CD8-positive, alpha-beta memory T cell (primary cell): ENCODE measurements around the gene PKNOX1. TPM values are rescaled to one million over a fixed set of nuclear protein-coding genes. Genes with fewer than 3 reads are reported as not detected.

Experiments used
- CTCF ChIA-PET: fragments of 350-600 bp; sonication (Branson Sonifier 250); formaldehyde crosslinking; loops from one replicate; lab custom pipeline; 2021; ENCODE audit warnings: antibody characterized with exemption; lab: Charles Lee
- POLR2A ChIA-PET: fragments of 350-600 bp; sonication (Branson Sonifier 250); formaldehyde crosslinking; loops from one replicate; lab custom pipeline; 2021; ENCODE audit warnings: antibody characterized with exemption; lab: Charles Lee
- DNase-seq, 5 donors: peaks; one replicate each; pipeline versions ENCODE4 v3.0.0 to v3.0.0-alpha.2; 2020 to 2022; ENCODE audit warnings: mixed read lengths in 1 of 5
- H3K27ac ChIP-seq: one replicate; pipeline ENCODE4 v1.7.0; 2013; ENCODE audit warnings: low read depth, mild to moderate bottlenecking, low read length, moderate library complexity
- H3K27me3 ChIP-seq: 2 replicates; pipeline ENCODE4 v1.7.0; 2013; ENCODE audit warnings: low read length, mild to moderate bottlenecking; ENCODE audit not compliant: insufficient read depth, poor library complexity, severe bottlenecking
- H3K36me3 ChIP-seq: 2 replicates; pipeline ENCODE4 v1.7.0; 2013; ENCODE audit warnings: mild to moderate bottlenecking, low read length, moderate library complexity; ENCODE audit not compliant: insufficient read depth
- H3K4me1 ChIP-seq: 2 replicates; pipeline ENCODE4 v1.7.0; 2013; ENCODE audit warnings: mild to moderate bottlenecking, low read length, moderate library complexity; ENCODE audit not compliant: insufficient read depth
- H3K4me3 ChIP-seq: 2 replicates; pipeline ENCODE4 v1.7.0; 2013; ENCODE audit warnings: mild to moderate bottlenecking, low read length
- H3K9me3 ChIP-seq: 2 replicates; pipeline ENCODE4 v1.7.0; 2013; ENCODE audit warnings: mild to moderate bottlenecking, low read length
- H3K27ac Mint-ChIP-seq, 8 donors: one replicate each; pipeline ENCODE4 v1.8.0; 2020 to 2021; ENCODE audit warnings: mixed read lengths in 8 of 8, mild to moderate bottlenecking in 6 of 8, inconsistent platforms in 3 of 8, moderate library complexity in 3 of 8
- H3K27me3 Mint-ChIP-seq, 2 donors: one replicate each; pipeline ENCODE4 v1.8.0; 2020 to 2021; ENCODE audit warnings: mixed read lengths in 2 of 2, mild to moderate bottlenecking in 1 of 2, moderate library complexity in 1 of 2
- H3K36me3 Mint-ChIP-seq, 3 donors: one replicate each; pipeline ENCODE4 v1.8.0; 2020 to 2021; ENCODE audit warnings: mixed read lengths in 3 of 3, inconsistent platforms in 1 of 3, mild to moderate bottlenecking in 1 of 3
- H3K4me1 Mint-ChIP-seq, 3 donors: one replicate each; pipeline ENCODE4 v1.8.0; 2020 to 2021; ENCODE audit warnings: mixed read lengths in 3 of 3, inconsistent platforms in 1 of 3, mild to moderate bottlenecking in 1 of 3
- H3K4me3 Mint-ChIP-seq, 7 donors: one replicate each; pipeline ENCODE4 v1.8.0; 2020 to 2021; ENCODE audit warnings: mixed read lengths in 7 of 7, mild to moderate bottlenecking in 6 of 7, moderate library complexity in 4 of 7, inconsistent platforms in 2 of 7
- H3K9me3 Mint-ChIP-seq, 5 donors: one replicate each; pipeline ENCODE4 v1.8.0; 2020 to 2022; ENCODE audit warnings: mixed read lengths in 5 of 5, mild to moderate bottlenecking in 3 of 5, moderate library complexity in 2 of 5, inconsistent platforms in 1 of 5
- polyA plus RNA-seq: library from polyadenylated mRNA; unstranded; fragments of 300-500 nt; fragmentation: Illumina TruSeq; gene quantifications from one replicate; pipeline ENCODE4 v1.2.3, GENCODE V29; 2021
- total RNA-seq, 2 experiments: library from RNA; stranded (reverse); gene quantifications; one replicate each; pipeline ENCODE4 v1.2.3, GENCODE V29; 2021

The PKNOX1 gene
- total and polyA plus RNA-seq, 3 experiments from 2014 or later: 18.6 to 22.9 (median 22.8) TPM

DNA sequence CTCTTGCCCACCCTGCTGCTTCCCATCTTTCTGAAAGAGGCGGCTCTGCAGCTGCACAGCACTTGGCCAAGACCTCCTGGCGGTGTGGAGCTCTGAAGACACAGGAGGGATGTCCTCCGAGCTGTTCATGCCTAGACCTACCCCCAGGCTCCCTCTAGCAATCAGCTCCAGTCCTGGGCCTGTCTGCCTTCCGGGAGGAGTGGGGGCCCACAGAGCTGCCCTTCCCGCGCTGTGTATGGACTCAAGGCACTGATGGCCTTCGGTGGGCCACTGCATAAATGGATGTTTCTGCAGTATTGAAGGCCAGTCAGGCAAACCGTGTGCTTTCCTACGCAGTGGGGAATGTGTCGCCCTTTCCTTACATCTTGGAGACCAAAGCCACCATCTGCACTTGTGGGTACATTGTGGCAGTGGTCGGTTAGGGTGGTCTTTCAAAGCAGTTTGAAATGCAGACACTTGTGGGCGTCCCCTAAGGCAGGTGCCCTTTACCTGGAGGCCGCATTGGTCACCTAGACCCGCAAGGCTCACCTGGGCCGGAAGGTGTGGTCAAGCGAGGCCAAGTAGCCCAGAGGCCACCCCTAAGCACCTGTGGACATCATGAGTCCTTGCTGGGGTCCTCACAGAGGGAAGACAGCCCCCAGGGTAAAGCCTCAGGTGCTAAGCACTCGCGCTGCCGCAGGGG, 912 bp upstream of the PKNOX1 start:
- Histone ChIP-seq H3K9me3 (no peaks in the 10 kb centered on the region), H3K4me3 (peak overlapping the region; percentile 83), H3K36me3 (no peaks in the 10 kb centered on the region), H3K27me3 (no peaks in the 10 kb centered on the region), H3K4me1 (peaks cover 18% of the 10 kb centered on the region), H3K27ac (peak overlapping the region; percentile 88)
- no peaks in the 10 kb centered on the region for H3K27me3 Mint-ChIP-seq
- peaks cover 17 to 32% (median 23%) of the 10 kb centered on the region in 3 donors for H3K4me1 Mint-ChIP-seq
- peak overlapping the region; percentile 61 to 91 (median 82) for H3K4me3 Mint-ChIP-seq
- H3K27ac Mint-ChIP-seq: peak overlapping the region; percentile 76 to 94 (median 87)
- CTCF ChIA-PET: interaction anchor here (1.0 kb wide), 1 partner anchor 8 kb away, joined by 3 read pairs; no protein-coding TSS in a partner anchor
- DNase-seq: peak in 1 of 5 donors; percentile 54
- H3K36me3 Mint-ChIP-seq: peaks cover 0 to 5% (median 0%) of the 10 kb centered on the region in 3 donors
- POLR2A ChIA-PET: interaction anchor here (0.6 to 1.3 kb wide), 7 partner anchors 7 to 1652 kb away, joined by 3 to 13 read pairs (median 3); partner anchors contain the start of gene NDUFV3
- H3K9me3 Mint-ChIP-seq: no peaks in the 10 kb centered on the region

DNA sequence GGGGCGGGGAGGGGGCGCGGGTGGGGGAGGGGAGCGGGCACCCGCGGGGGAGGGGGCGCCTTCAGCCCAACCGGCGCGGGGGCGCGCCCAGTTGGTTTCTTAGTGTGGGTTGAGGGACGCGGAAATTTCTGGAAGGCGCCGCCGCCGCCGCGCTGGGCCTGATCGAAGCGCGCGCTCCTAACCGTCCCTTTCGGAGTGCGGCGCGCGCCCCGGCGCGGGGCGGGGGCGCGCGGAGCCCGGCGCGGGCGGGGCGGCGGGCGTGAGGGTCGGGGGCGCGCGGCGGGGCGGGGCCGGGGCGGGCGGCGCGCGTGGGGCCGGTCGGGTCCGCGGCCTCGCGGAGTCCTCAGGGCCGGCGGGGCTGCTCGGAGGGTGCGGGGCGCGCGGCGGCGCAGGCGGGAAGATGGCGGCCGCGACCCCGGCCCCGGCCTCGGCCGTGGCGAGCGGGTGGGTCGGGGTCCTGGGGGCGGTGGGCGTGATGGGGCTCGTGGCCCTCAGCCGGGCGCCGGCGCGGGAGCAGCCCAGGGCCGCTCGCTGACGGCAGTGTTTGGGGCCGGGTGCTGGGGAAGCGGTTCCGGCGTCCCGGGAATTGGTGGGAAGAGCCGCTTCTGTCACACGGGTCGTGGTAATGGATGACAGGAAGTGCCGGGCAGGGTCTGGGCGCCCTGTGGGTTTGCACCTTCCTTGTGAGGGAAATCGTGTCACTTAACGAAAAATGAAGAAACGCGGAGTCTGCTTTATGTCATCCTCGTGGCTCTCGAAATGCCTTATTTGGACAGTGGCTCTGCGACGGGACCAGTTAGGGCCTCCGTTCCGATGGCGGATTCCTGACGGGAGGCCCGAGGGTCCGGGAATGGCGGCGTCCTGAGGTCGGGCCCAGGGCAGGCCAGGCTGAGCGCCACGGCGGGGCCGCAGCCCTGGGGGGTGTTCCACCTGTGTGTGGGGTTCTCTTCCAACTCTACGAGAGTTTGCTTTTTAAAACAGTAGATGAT, 764 bp downstream of the PKNOX1 start:
- H3K4me3 ChIP-seq: peak overlapping the region; percentile 64
- Mint-ChIP-seq H3K4me1 (peaks cover 17 to 42% (median 27%) of the 10 kb centered on the region in 3 donors), H3K27ac (peak overlapping the region; percentile 87 to 97 (median 94)), H3K36me3 (peaks cover 0 to 11% (median 1%) of the 10 kb centered on the region in 3 donors), H3K9me3 (no peaks in the 10 kb centered on the region), H3K4me3 (peak overlapping the region; percentile 87 to 97 (median 89)), H3K27me3 (no peaks in the 10 kb centered on the region)
- DNase-seq: peak; percentile 35 to 64 (median 54)
- no peaks in the 10 kb centered on the region for H3K9me3 ChIP-seq
- no peaks in the 10 kb centered on the region for H3K36me3 ChIP-seq
- H3K4me1 ChIP-seq: peaks cover 18% of the 10 kb centered on the region
- no peaks in the 10 kb centered on the region for H3K27me3 ChIP-seq
- ChIA-PET POLR2A (interaction anchor here (1.3 kb wide), 1 partner anchor 83 kb away, joined by 13 read pairs; the partner anchor contains the start of gene NDUFV3), CTCF (no interaction called here)
- H3K27ac ChIP-seq: peak overlapping the region; percentile 85

DNA sequence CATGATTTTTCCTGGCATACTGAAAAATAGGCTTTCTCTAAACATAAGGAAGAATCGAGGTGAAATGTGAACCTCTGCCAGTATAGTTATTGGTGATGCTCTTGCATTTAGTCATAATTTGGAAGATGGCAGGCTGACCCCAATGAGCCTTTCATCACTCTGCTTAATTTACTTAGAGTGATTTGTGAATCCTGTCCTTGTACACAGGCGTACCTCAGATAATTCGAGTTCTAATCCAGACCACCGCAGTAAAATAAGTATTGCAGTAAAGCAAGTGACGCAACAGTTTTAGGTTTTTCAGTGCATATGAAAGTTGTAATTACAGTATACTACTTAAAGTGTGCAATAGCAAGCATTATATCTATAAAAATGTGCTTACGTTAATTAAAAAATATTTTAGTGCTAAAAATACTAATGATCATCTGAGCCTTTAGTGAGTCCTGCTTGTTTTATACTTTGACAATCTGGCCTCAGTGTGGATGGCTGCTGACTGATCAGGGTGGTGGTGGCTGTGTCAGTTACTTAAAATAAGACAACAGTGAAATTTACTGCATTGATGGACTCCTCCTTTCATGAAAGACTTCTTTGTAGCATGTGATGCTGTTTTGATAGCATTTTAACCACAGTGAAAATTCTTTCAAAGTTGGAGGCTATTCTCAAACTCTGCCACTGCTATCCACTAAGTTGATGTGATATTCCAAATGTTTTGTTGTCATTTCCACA, 1.7 kb downstream of the PKNOX1 start:
- Histone ChIP-seq H3K36me3 (no peaks in the 10 kb centered on the region), H3K27me3 (no peaks in the 10 kb centered on the region), H3K9me3 (no peaks in the 10 kb centered on the region), H3K4me1 (peaks cover 18% of the 10 kb centered on the region), H3K4me3 (peak overlapping the region; percentile 64), H3K27ac (peak overlapping the region; percentile 85)
- Mint-ChIP-seq H3K27ac (peak overlapping the region; percentile 87 to 96 (median 93)), H3K36me3 (peaks cover 0 to 11% (median 1%) of the 10 kb centered on the region in 3 donors), H3K4me1 (peaks cover 24 to 51% (median 35%) of the 10 kb centered on the region in 3 donors), H3K4me3 (peak overlapping the region; percentile 87 to 97 (median 89)), H3K9me3 (no peaks in the 10 kb centered on the region), H3K27me3 (no peaks in the 10 kb centered on the region)
- POLR2A ChIA-PET: no interaction called here
- no peak for DNase-seq
- CTCF ChIA-PET: no interaction called here

DNA sequence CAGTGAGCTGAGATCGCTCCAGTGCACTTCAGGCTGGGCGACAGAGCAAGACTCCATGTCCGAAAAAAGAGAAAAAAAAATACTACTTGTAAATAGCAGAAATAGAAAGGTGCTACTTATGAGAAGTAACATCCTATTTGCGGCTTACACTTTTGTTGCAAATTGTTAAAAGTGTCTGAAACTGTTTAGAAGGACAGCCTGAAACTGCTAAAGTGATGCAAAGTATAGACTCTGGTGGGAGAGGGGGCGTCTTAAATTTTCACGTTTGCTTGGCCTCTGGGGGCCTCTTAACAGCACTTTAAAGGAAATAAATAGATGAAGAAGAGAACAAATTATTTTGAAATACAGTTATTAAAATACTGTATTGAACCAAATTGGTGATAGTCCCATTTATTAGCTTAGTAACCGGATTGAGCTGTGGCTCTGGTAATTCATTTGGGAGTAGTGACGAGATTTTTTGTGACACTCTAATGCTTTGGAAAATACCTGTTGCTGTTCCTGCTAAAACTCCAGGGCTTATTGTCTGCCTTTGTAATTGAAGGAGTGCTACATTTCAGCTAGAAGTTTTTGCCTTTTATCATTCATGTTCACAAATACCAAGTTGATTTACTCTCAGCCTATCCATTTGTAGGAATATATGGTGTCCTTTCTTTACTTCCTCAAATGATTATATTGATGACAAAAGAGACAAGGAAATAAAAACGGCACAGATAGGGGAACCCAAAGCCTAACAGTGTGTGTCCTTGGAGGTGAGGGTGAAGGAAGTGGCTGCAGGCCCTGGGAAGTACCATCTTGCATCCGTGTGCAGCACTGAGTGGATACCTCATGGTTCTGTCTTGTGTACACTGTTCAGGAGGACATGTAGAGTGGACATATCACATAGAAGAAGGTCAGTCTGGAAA, 6.2 kb downstream of the PKNOX1 start:
- Histone ChIP-seq H3K27ac (no peak overlapping the region), H3K9me3 (no peaks in the 10 kb centered on the region), H3K27me3 (no peaks in the 10 kb centered on the region), H3K4me3 (no peak overlapping the region), H3K4me1 (peaks cover 14% of the 10 kb centered on the region), H3K36me3 (no peaks in the 10 kb centered on the region)
- peak overlapping the region in 5 of 8 donors; percentile 19 to 76 (median 55) for H3K27ac Mint-ChIP-seq
- no peaks in the 10 kb centered on the region for H3K27me3 Mint-ChIP-seq
- no peak overlapping the region for H3K4me3 Mint-ChIP-seq
- no peaks in the 10 kb centered on the region for H3K9me3 Mint-ChIP-seq
- H3K4me1 Mint-ChIP-seq: peaks cover 31 to 67% (median 48%) of the 10 kb centered on the region in 3 donors
- no peak for DNase-seq
- ChIA-PET CTCF (no interaction called here), POLR2A (no interaction called here)
- H3K36me3 Mint-ChIP-seq: peaks cover 0 to 7% (median 1%) of the 10 kb centered on the region in 3 donors

DNA sequence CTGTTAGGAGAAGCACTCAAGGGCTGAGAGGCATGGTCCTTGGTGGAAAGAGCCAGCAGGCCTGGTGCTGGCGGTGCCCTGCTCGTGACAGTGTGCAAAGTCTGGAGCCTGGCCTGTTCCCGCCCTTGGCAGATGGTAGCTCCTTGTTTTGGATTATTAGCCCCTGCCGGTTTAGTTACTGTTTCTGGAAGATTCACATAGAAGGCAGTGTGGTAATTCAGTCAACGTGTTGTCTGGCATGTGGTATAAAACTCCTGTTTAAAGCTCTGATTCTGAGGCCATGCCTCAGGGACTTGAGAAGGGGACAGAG, 6.8 kb downstream of the PKNOX1 start:
- no peaks in the 10 kb centered on the region for H3K36me3 ChIP-seq
- no peak for DNase-seq
- H3K27me3 Mint-ChIP-seq: no peaks in the 10 kb centered on the region
- no peaks in the 10 kb centered on the region for H3K27me3 ChIP-seq
- peaks cover 0 to 7% (median 1%) of the 10 kb centered on the region in 3 donors for H3K36me3 Mint-ChIP-seq
- H3K9me3 ChIP-seq: no peaks in the 10 kb centered on the region
- peaks cover 26 to 64% (median 46%) of the 10 kb centered on the region in 3 donors for H3K4me1 Mint-ChIP-seq
- H3K27ac ChIP-seq: no peak overlapping the region
- H3K4me3 ChIP-seq: no peak overlapping the region
- POLR2A ChIA-PET: no interaction called here
- no peak overlapping the region for H3K4me3 Mint-ChIP-seq
- CTCF ChIA-PET: no interaction called here
- H3K27ac Mint-ChIP-seq: peak overlapping the region in 2 of 8 donors; percentile 19 to 56
- peaks cover 8% of the 10 kb centered on the region for H3K4me1 ChIP-seq
- no peaks in the 10 kb centered on the region for H3K9me3 Mint-ChIP-seq

DNA sequence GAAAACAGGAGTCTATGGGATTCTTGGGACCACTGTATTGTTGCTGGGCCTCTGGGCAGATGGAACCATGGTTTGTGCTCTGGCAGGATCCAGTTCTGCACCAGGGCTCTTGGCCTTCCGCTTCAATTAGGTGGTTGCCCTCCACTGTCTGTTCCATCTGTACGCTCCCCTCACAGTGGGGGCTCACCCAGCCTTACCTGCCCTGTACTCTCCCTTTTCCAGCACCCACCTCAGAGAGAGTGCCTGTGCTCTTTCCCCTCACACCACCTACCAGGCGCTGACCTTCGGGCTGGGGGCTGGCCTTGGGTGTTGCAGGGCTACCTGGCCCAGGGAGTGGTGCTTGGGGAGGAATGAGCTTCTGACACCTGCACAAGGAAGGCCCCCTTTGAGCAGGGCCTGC, 7.5 kb downstream of the PKNOX1 start:
- no peak overlapping the region for H3K27ac ChIP-seq
- DNase-seq: no peak
- H3K27me3 ChIP-seq: no peaks in the 10 kb centered on the region
- ChIA-PET POLR2A (no interaction called here), CTCF (no interaction called here)
- no peak overlapping the region for H3K4me3 ChIP-seq
- no peaks in the 10 kb centered on the region for H3K9me3 ChIP-seq
- Mint-ChIP-seq H3K36me3 (peaks cover 0 to 7% (median 1%) of the 10 kb centered on the region in 3 donors), H3K9me3 (no peaks in the 10 kb centered on the region), H3K27ac (peak overlapping the region in 1 of 8 donors; percentile 22), H3K4me3 (no peak overlapping the region), H3K4me1 (peaks cover 23 to 64% (median 46%) of the 10 kb centered on the region in 3 donors), H3K27me3 (no peaks in the 10 kb centered on the region)
- no peaks in the 10 kb centered on the region for H3K36me3 ChIP-seq
- H3K4me1 ChIP-seq: peaks cover 8% of the 10 kb centered on the region

DNA sequence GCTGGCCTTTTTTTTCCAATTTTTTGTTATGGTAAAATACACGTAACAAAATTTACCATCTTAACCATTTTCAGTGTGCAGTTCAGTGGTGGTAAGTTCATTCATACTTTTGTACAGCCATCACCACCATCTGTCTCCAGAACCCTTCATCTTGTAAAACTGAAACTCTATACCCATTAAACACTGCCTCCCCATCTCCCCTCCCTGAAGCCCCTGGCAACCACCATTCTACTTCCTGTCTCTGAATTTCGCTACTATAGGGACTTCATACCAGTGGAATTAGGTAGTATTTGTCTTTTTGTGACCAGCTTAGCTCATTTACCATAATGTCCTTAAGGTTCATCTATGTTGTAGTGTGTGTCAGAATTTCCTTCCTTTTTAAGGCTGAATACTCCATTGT, 8.7 kb downstream of the PKNOX1 start:
- H3K9me3 Mint-ChIP-seq: no peaks in the 10 kb centered on the region
- no peak for DNase-seq
- Histone ChIP-seq H3K9me3 (no peaks in the 10 kb centered on the region), H3K27ac (no peak overlapping the region), H3K36me3 (no peaks in the 10 kb centered on the region), H3K27me3 (no peaks in the 10 kb centered on the region), H3K4me3 (no peak overlapping the region), H3K4me1 (peaks cover 8% of the 10 kb centered on the region)
- H3K4me3 Mint-ChIP-seq: no peak overlapping the region
- CTCF ChIA-PET: no interaction called here
- H3K27me3 Mint-ChIP-seq: no peaks in the 10 kb centered on the region
- peaks cover 20 to 55% (median 36%) of the 10 kb centered on the region in 3 donors for H3K4me1 Mint-ChIP-seq
- POLR2A ChIA-PET: no interaction called here
- H3K27ac Mint-ChIP-seq: peak overlapping the region in 6 of 8 donors; percentile 2 to 79 (median 20)
- H3K36me3 Mint-ChIP-seq: peaks cover 0 to 6% (median 1%) of the 10 kb centered on the region in 3 donors
